GM12892 (cell line): ENCODE data around the gene ESRRB.

Source experiments
- POLR2A ChIP-seq: IDR thresholded peaks from 2 replicates; pipeline ENCODE4 v1.6.1; 2011; ENCODE audit warnings: low read depth, low read length, control low read depth
- POLR2AphosphoS5 ChIP-seq: IDR thresholded peaks from 2 replicates; pipeline ENCODE4 v1.6.1; 2011; ENCODE audit warnings: low read depth, low read length, control low read depth
- TAF1 ChIP-seq: IDR thresholded peaks from 2 replicates; pipeline ENCODE4 v1.6.1; 2011; ENCODE audit warnings: low read depth, mild to moderate bottlenecking, control low read depth, low read length, borderline replicate concordance

- TF ChIP-seq POLR2A = no peak
- TF ChIP-seq POLR2AphosphoS5 = no peak
- TF ChIP-seq TAF1 = no peak
Observed at GRCh38 chr14:76497550-76498462, 121.9 kb downstream of the ESRRB start.
